NOMO-1 treated with dmso at 0.1 percent for 144 hours (cell line): ENCODE results near the gene MYO5A.
"Not testable (repeated sequence)": the region's sequence is repeated elsewhere in the genome, so short reads cannot be mapped to it uniquely, and the experiment has no call there.

ENCODE experiments used
- DNase-seq: peaks from one replicate; lab custom pipeline; 2025; ENCODE audit not compliant: unreplicated experiment; lab: John Stamatoyannopoulos, UW

Gene MYO5A

GRCh38 chr15:52528564-52529340 lies at the start of gene MYO5A:
Gene MYO5A (minus strand): TSS chr15:52528880. CDS start chr15:52528806, 74 bp downstream.
- DNase-seq: peak; percentile 41

- DNase-seq: no peak
These were observed 48.0 kb upstream of the MYO5A start for GRCh38 chr15:52576692-52577091.

GRCh38 chr15:52575573-52575972 lies 46.9 kb upstream of the MYO5A start:
- not testable (repeated sequence) for DNase-seq

DNA sequence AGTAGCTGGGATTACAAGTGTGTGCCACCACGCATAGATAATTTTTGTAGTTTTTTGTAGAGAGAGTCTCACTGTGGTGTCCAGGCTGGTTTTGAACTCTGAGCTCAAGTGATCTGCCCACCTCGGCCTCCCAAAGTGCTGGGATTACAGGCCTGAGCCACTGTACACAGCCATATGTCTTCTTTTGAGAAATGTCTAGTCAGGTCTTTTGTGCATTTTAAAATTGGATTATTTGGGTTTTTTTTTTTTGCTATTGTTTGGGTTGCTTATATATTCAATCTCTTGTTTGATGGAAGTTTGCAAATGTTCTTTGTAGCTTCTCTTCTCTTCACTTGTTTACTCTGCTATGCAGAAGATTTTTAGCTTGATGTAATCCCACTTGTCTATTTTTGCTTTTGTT lies 46.4 kb upstream of the MYO5A start:
- no peak for DNase-seq

DNA sequence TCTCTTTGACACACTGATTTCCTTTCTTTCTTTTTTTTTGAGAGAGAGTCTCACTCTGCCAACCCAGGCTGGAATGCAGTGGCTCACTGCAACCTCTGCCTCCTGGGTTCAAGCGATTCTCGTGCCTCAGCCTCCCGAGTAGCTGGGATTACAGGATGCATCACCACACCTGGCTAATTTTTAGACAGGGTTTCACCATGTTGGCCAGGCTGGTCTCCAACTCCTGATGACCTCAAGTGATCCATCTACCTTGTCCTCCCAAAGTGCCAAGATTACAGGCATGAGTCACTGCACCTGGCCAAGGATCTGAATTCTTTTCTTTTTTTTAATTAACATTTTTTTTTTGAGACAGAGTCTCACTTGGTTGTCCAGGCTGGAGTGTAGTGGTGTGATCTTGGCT lies 45.9 kb upstream of the MYO5A start:
- DNase-seq: not testable (repeated sequence)

GRCh38 chr15:52568601-52569585 lies 40.2 kb upstream of the MYO5A start, which contains the start of gene ARPP19:
Gene ARPP19 (minus strand): TSS chr15:52569030. CDS start chr15:52568892, 138 bp downstream.
- peak; percentile 93 for DNase-seq

DNA sequence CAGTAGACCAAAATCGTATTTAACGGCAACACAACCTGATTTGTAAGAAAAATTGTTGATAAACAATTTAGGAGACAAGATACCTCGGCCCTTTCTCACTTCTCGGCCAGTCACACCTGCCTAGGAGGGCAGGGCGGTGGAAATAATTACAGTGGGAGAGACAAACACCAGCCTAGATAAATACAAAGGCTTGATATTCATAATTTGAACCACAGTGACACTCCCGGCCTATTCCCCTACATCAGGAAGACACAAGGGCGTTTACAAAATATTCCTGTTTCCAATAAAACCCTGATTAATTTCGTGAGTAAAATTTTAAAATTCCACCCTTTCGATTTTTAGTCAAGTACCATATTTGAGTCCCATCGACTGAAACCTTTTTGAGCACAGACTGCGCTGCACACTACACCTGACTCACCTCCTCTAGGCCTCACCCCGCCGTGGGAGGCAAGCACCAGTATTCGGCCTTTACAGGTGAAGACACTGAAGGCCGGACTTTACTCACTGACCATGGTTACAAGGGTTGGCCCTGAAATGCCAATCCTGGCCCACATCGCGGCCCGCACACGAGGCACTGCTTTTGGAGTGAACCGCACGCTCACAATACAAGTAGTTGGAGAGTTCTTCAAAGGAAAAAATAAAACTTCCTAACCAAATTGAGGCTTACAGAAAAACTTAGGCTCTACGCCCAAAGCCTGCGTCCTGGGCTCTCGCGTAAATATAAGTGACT lies 39.4 kb upstream of the MYO5A start:
- DNase-seq: no peak

DNA sequence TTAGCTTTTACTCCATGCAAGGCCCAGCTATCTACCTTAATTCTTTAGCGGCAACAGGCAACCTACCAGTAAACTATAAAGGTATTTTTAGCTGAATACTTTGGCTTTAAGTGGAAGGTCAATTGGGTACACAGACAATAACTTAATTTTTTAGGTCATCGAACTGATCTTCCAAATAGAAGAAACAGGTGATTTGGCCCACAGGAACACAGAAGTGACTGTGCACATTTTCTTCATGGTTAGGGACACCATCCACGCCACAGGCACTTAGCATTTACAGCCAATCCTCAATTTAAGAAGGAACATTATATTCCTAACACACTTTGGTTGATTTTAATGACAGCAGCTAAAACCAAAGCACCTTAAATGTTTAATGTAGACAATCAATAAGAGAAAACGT lies 38.2 kb upstream of the MYO5A start:
- DNase-seq: no peak

GRCh38 chr15:52565417-52566358 lies 37.0 kb upstream of the MYO5A start:
- DNase-seq: peak; percentile 9

DNA sequence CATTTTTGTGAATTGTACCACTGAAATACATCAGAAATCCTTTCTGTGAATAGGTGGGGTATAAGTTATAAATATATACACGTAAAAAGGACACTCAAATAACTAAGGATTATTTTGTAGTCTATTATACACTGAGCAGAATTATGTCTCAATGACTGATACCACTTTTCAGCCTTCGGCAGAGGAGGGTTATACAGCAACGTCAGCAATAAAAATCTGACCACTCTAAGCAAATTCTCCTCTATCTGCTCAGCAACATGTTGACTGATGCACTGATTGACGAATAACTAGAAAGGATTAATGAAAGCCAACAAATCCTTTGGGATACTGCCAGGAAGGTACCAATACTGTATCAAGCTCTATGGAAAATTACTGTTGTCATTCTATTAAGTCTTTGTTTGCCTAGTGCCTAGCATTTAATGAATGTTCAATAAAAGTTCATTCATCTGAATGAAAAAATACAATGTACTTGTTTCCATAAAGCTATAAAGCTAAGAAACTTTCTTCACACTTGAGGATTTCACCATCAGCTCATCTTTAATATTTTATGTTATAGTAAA lies 34.9 kb upstream of the MYO5A start:
- no peak for DNase-seq

GRCh38 chr15:52559575-52559974 lies 30.9 kb upstream of the MYO5A start:
- DNase-seq: no peak

GRCh38 chr15:52559022-52559421 lies 30.3 kb upstream of the MYO5A start:
- DNase-seq: no peak

DNA sequence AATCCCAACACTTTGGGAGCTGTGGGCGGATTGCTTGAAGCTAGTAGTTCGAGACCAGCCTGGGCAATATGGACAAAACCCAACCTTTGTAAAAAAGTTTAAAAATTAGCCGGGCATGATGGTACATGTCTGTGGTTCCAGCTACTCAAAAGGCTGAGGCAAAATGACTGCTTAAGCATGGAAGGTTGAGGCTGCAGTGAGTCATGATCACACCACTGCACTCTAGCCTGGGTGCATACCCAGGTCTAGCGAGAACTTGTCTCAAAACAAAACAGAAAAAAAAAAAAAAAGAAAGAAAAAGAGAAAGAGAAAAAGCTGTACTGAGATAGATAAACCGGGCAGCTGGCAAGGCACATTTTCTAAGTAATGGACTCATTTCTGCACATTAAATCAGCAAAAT lies 29.5 kb upstream of the MYO5A start:
- DNase-seq: no peak

DNA sequence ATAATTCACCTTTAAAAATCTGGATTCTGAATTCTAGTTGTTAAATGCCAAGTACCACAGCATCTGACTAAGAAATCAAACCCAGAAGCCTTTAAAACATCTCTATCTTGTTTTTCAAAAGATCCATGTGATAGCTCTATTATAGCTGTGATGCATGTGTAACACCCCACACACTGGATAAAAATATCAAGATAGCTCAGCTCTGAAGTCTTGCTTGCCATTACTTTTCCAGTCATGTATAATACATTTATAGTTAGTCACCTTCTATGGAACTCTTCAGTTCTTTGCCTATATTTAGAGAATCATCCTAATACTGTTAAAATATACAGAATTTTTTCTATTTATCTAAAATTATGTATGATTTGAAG lies 28.6 kb upstream of the MYO5A start:
- no peak for DNase-seq

DNA sequence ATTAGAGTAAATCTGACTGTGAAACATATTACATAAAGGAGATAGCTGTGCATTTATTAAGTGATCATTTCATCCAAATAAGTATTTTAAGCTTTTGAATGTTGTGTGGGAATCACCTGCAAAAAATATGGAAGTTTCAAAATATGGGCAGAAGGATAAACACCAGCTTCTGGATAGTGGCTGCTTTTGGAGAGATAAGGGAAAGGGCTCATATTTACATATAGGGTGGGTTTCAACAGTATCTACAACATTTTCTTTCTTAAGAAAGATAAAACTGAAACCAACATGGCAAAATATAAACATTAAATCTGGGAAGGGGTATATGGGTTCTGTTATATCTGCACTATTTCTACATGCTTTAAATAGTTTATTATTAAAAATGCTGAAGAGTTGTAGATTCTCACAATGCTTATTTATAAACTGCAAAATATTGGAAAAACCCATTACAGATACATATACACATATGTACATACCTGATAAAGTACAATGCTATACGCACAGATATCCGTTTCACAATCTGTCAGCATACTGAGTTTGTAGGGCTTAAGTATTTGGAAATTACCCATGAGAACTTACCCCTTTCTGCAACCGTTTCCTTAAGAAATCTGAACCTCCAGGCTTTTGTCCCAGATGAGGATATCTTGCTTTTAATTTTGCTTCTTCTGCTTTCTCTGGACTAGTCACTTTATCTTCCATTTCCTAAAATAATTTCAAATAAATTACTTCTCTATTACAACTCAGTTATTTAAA lies 28.0 kb upstream of the MYO5A start:
- DNase-seq: no peak

GRCh38 chr15:52552303-52552702 lies 23.6 kb upstream of the MYO5A start:
- DNase-seq: no peak

- DNase-seq: peak; percentile 50
These were observed 23.1 kb upstream of the MYO5A start for GRCh38 chr15:52551762-52552161.

- DNase-seq: not testable (repeated sequence)
These were observed 22.5 kb upstream of the MYO5A start for GRCh38 chr15:52551186-52551585.
